ENCODE measurements around the gene PDE6H.

DNA sequence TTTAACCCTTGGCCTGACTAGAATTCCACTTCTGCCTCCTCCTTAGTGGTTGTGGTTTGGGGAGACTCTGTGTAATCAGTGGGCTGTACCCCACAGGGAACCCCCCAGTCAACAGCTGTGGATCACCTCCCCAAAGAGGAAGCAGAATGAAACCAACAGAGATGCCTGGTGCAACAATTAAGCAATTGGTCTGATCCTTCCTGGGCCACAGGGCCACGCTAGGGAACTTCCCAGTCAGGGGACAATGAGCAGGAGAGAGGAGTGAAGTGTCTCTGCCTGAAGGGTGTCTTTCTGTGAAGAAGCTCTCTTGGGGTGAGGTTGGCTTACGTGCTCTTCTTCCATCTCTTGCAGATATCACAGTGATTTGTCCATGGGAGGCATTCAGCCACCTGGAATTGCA lies 8.2 kb downstream of the PDE6H start:
- TF ChIP-seq EP300 (IDR thresholded peaks at IDR 0.05; ENCODE audit: borderline replicate concordance in 1 of 2, low read depth in 2 of 2, low read length in 2 of 2) (no peak), ZNF274 (IDR thresholded peaks at IDR 0.05; ENCODE audit: borderline replicate concordance, extremely low read depth, low read length) (no peak), POLR2A (IDR thresholded peaks at IDR 0.05; ENCODE audit: control extremely low read depth in 1 of 2, low read depth in 2 of 2, low read length in 2 of 2) (no peak), RXRA (IDR thresholded peaks at IDR 0.05; ENCODE audit: insufficient read depth, low read depth, low read length) (no peak), RNF2 (IDR thresholded peaks at IDR 0.05; ENCODE audit: borderline replicate concordance, low read depth, low read length, missing control alignments, poor library complexity, severe bottlenecking) (no peak), POLR2AphosphoS5 (IDR thresholded peaks at IDR 0.05; ENCODE audit: low read depth, low read length) (no peak), HDAC6 (IDR thresholded peaks at IDR 0.05; ENCODE audit: low read depth, low read length) (no peak), YY1 (IDR thresholded peaks at IDR 0.05; ENCODE audit: low read depth, low read length) (no peak), GTF2F1 (IDR thresholded peaks at IDR 0.05; ENCODE audit: borderline replicate concordance, low read depth, low read length) (no peak), EZH2 (IDR thresholded peaks at IDR 0.05; ENCODE audit: low read depth, low read length, severe bottlenecking) (no peak), RFX5 (IDR thresholded peaks at IDR 0.05; ENCODE audit: borderline replicate concordance, low read depth, low read length) (no peak)
- TF ChIP-seq, protein P1, sequence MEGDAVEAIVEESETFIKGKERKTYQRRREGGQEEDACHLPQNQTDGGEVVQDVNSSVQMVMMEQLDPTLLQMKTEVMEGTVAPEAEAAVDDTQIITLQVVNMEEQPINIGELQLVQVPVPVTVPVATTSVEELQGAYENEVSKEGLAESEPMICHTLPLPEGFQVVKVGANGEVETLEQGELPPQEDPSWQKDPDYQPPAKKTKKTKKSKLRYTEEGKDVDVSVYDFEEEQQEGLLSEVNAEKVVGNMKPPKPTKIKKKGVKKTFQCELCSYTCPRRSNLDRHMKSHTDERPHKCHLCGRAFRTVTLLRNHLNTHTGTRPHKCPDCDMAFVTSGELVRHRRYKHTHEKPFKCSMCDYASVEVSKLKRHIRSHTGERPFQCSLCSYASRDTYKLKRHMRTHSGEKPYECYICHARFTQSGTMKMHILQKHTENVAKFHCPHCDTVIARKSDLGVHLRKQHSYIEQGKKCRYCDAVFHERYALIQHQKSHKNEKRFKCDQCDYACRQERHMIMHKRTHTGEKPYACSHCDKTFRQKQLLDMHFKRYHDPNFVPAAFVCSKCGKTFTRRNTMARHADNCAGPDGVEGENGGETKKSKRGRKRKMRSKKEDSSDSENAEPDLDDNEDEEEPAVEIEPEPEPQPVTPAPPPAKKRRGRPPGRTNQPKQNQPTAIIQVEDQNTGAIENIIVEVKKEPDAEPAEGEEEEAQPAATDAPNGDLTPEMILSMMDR (IDR thresholded peaks at IDR 0.05; ENCODE audit: control extremely low read depth in 1 of 3, insufficient read depth in 1 of 3, low read depth in 1 of 3, low read length in 3 of 3): no peak

Measured in H1 (cell line).